Tibial nerve (tissue), 4 donors: ENCODE results near the gene SEL1L3. TPM values are rescaled to one million over a fixed set of nuclear protein-coding genes. Genes with fewer than 3 reads are reported as not detected.

Experiments
- DNase-seq, 2 donors: peaks; one replicate each; pipeline ENCODE4 v3.0.0-alpha.2; 2019; ENCODE audit warnings: low spot score in 2 of 2
- H3K27ac ChIP-seq, 4 donors: fragments of 200-600 bp; sonication (generic) in 3 of 4; one replicate each; pipeline ENCODE4 v1.5.1; 2017 to 2019; ENCODE audit warnings: mild to moderate bottlenecking in 1 of 4
- H3K27me3 ChIP-seq, 2 donors: fragments of 200-600 bp; sonication (generic) in 1 of 2; one replicate each; pipeline versions ENCODE4 v1.5.1 to v1.6.0; 2017 to 2019
- H3K36me3 ChIP-seq, 3 donors: fragments of 200-600 bp; sonication (generic); one replicate each; pipeline ENCODE4 v1.5.1; 2018 to 2019
- H3K4me1 ChIP-seq, 4 donors: fragments of 200-600 bp; sonication (generic) in 3 of 4; one replicate each; pipeline ENCODE4 v1.5.1; 2017 to 2019
- H3K4me3 ChIP-seq, 4 donors: fragments of 200-600 bp; sonication (generic) in 3 of 4; one replicate each; pipeline ENCODE4 v1.5.1; 2017 to 2019; ENCODE audit warnings: mild to moderate bottlenecking in 1 of 4, moderate library complexity in 1 of 4
- H3K9me3 ChIP-seq, 4 donors: fragments of 200-600 bp; sonication (generic) in 3 of 4; one replicate each; pipeline ENCODE4 v1.5.1; 2017 to 2019
- EP300 ChIP-seq, 2 donors: sonication (generic); formaldehyde crosslinking; IDR thresholded peaks; one replicate each; pipeline ENCODE4 v1.6.1; 2017; ENCODE audit warnings: antibody characterized with exemption in 2 of 2, mild to moderate bottlenecking in 1 of 2
- POLR2A ChIP-seq, 2 donors: fragments of 450-650 bp; IDR thresholded peaks; one replicate each; pipeline ENCODE4 v1.6.1; 2017; ENCODE audit warnings: antibody characterized with exemption in 2 of 2, mild to moderate bottlenecking in 2 of 2, moderate library complexity in 2 of 2
- WGBS, 2 donors: methylation state at CpG; one replicate each; pipeline ENCODE4 v1.1.5; 2018; 5-methylcytosine and 5-hydroxymethylcytosine counted together
- total RNA-seq, 4 donors: library from RNA; depleted of rRNA; stranded (reverse); fragments of >200 nt; gene quantifications; one replicate each; pipeline ENCODE4 v1.1.0, GENCODE V29; 2016
- TF ChIP-seq, protein P1 (sequence below), 5 experiments: fragments of 200-600 bp in 3 of 5; fragments of 450-650 bp in 2 of 5; sonication (generic) in 3 of 5; IDR thresholded peaks; one replicate each; pipeline ENCODE4 v1.5.1; 2016 to 2019; ENCODE audit warnings: antibody characterized with exemption in 5 of 5, mild to moderate bottlenecking in 3 of 5, moderate library complexity in 2 of 5

SEL1L3 gene
- total RNA-seq, 4 donors from 2014 or later = 8.7 to 19.0 (median 11.1) TPM

GRCh38 chr4:25723409-25723808 lies 139.4 kb downstream of the SEL1L3 start:
- 71 to 73% methylated on average over 1 of the region's 1 CpG for WGBS, 2 donors
- no peaks in the 10 kb centered on the region for H3K27me3 ChIP-seq
- no peaks in the 10 kb centered on the region for H3K4me1 ChIP-seq
- TF ChIP-seq POLR2A (IDR thresholded peaks at IDR 0.05) = no peak
- TF ChIP-seq EP300 (IDR thresholded peaks at IDR 0.05) = no peak
- TF ChIP-seq, protein P1, sequence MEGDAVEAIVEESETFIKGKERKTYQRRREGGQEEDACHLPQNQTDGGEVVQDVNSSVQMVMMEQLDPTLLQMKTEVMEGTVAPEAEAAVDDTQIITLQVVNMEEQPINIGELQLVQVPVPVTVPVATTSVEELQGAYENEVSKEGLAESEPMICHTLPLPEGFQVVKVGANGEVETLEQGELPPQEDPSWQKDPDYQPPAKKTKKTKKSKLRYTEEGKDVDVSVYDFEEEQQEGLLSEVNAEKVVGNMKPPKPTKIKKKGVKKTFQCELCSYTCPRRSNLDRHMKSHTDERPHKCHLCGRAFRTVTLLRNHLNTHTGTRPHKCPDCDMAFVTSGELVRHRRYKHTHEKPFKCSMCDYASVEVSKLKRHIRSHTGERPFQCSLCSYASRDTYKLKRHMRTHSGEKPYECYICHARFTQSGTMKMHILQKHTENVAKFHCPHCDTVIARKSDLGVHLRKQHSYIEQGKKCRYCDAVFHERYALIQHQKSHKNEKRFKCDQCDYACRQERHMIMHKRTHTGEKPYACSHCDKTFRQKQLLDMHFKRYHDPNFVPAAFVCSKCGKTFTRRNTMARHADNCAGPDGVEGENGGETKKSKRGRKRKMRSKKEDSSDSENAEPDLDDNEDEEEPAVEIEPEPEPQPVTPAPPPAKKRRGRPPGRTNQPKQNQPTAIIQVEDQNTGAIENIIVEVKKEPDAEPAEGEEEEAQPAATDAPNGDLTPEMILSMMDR (IDR thresholded peaks at IDR 0.05) = no peak
- no peak overlapping the region for H3K27ac ChIP-seq
- DNase-seq = no peak
- H3K36me3 ChIP-seq = no peaks in the 10 kb centered on the region
- no peaks in the 10 kb centered on the region for H3K9me3 ChIP-seq
- no peak overlapping the region for H3K4me3 ChIP-seq

DNA sequence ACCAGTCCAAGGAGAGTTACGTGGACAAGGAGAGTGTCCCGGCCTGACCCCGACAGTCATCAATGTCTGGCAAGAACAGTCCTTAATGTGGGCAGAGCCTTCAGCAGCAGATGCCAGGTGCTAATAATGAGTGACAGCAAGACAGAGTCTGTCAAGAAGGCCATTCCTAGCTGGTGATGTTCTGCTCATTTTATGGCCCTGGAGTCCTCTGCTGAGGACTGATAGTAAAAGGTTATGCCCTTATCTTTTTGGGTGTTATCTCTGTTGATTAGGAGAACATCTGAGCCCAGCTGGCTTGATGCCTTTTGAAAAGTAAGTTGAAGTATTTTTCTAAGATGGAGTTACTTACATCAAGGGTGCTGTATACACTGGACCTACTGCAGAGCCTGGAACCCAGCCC lies 139.8 kb downstream of the SEL1L3 start:
- no peak for TF ChIP-seq POLR2A (IDR thresholded peaks at IDR 0.05)
- TF ChIP-seq EP300 (IDR thresholded peaks at IDR 0.05) = no peak
- TF ChIP-seq, protein P1 (IDR thresholded peaks at IDR 0.05) = no peak
- Histone ChIP-seq H3K27me3 (no peaks in the 10 kb centered on the region), H3K4me1 (no peaks in the 10 kb centered on the region), H3K27ac (no peak overlapping the region), H3K4me3 (no peak overlapping the region), H3K9me3 (no peaks in the 10 kb centered on the region), H3K36me3 (no peaks in the 10 kb centered on the region)
- no peak for DNase-seq
- WGBS, 2 donors = 43 to 50% methylated on average over 3 of the region's 3 CpGs

- no peak for DNase-seq
- Histone ChIP-seq H3K36me3 (no peaks in the 10 kb centered on the region), H3K9me3 (peaks cover 0 to 5% (median 0%) of the 10 kb centered on the region in 4 donors), H3K4me1 (no peaks in the 10 kb centered on the region), H3K4me3 (no peak overlapping the region), H3K27ac (no peak overlapping the region), H3K27me3 (no peaks in the 10 kb centered on the region)
- WGBS, 2 donors = 90% methylated on average over 4 of the region's 4 CpGs
- TF ChIP-seq POLR2A (IDR thresholded peaks at IDR 0.05) (no peak), EP300 (IDR thresholded peaks at IDR 0.05) (no peak)
- TF ChIP-seq, protein P1 (IDR thresholded peaks at IDR 0.05) = no peak
Observed at GRCh38 chr4:25713812-25714211, 149.0 kb downstream of the SEL1L3 start.

DNA sequence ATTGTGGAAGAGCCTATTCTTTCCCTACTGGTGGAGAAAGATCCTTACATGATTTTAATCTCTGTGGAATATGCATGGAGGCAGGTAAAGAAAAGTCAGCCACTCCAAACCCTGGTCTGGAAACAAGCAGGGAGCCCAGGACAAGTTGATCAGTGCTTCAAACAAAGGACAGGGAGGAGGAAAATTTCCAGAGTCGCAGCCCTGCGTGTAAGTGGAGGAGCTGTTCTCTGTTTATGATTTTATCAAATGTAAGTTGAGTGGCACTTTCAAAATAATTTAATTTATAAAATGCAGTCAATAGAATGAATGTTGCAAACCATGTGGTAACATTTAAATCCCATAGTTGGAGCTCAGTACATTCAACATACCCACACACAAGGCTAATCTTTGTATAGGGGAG lies 150.2 kb downstream of the SEL1L3 start:
- WGBS, 2 donors = 81 to 94% methylated on average over 2 of the region's 2 CpGs
- H3K27me3 ChIP-seq = no peaks in the 10 kb centered on the region
- TF ChIP-seq, protein P1 (IDR thresholded peaks at IDR 0.05) = no peak
- TF ChIP-seq EP300 (IDR thresholded peaks at IDR 0.05) = no peak
- no peak for TF ChIP-seq POLR2A (IDR thresholded peaks at IDR 0.05)
- DNase-seq = no peak
- no peak overlapping the region for H3K4me3 ChIP-seq
- no peaks in the 10 kb centered on the region for H3K36me3 ChIP-seq
- H3K4me1 ChIP-seq = no peaks in the 10 kb centered on the region
- H3K9me3 ChIP-seq = peaks cover 0 to 5% (median 0%) of the 10 kb centered on the region in 4 donors
- H3K27ac ChIP-seq = no peak overlapping the region

DNA sequence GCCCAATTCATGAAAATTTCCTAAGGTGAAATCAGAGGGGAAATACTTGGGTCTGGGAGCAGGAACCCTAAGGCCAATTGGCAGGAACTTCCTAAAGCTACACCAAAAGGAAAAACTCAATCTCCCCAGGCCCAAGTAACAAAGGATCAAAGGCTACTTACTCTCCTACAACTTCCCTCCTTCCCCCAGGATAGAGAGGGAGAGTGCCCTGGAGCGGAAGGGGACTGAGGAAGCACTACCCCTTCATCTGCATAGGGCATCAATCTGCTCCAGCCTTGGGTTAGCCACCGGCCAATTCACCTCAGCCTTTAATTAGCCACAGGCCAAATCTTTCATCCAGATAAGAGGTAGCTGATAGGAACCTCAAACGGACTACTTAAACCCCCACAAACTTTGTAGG lies 152.2 kb downstream of the SEL1L3 start:
- 55 to 69% methylated on average over 3 of the region's 3 CpGs for WGBS, 2 donors
- TF ChIP-seq POLR2A (IDR thresholded peaks at IDR 0.05) (no peak), EP300 (IDR thresholded peaks at IDR 0.05) (no peak)
- TF ChIP-seq, protein P1 (IDR thresholded peaks at IDR 0.05) = no peak
- Histone ChIP-seq H3K27ac (no peak overlapping the region), H3K4me3 (no peak overlapping the region), H3K9me3 (peaks cover 0 to 5% (median 0%) of the 10 kb centered on the region in 4 donors), H3K4me1 (no peaks in the 10 kb centered on the region), H3K27me3 (no peaks in the 10 kb centered on the region), H3K36me3 (no peaks in the 10 kb centered on the region)
- no peak for DNase-seq
